HepG2 (cell line): ENCODE measurements around the gene NFIC. TPM values are rescaled to one million over a fixed set of nuclear protein-coding genes. Genes with fewer than 3 reads are reported as not detected.

Experiments used
- ATAC-seq: fragments of 200-7000 bp; cut with Tn5 transposase; 3 replicates; pipeline ENCODE4 v1.9.1; 2020; ENCODE audit warnings: mild to moderate bottlenecking, moderate library complexity
- BruUV-seq: library from RNA; stranded (reverse); fragments of 400-500 nt; replicated peaks from 2 replicates; lab custom pipeline; 2021; lab: Mats Ljungman, UMichigan
- CTCF ChIA-PET: fragments of 300-600 bp; formaldehyde crosslinking; extraction: SDS; loops from one replicate; lab custom pipeline; 2021; ENCODE audit warnings: low total read pairs, inconsistent platforms, low intra/inter-chr PET ratio; lab: Yijun Ruan, JAX
- POLR2A ChIA-PET: fragments of 350-600 bp; sonication (Branson Sonifier 250); formaldehyde crosslinking; loops from one replicate; lab custom pipeline; 2020; ENCODE audit warnings: antibody characterized with exemption, inconsistent platforms; lab: Yijun Ruan, JAX
- DNase-seq: peaks from one replicate; pipeline ENCODE4 v3.0.0-alpha.2; 2015; ENCODE audit warnings: low spot score
- FAIRE-seq: peaks from 3 replicates; lab custom pipeline; 2011; peaks lifted over from hg19 to GRCh38; lab: Jason Lieb, UNC
- H2AFZ ChIP-seq: one replicate; pipeline ENCODE4 v1.6.1; 2011; ENCODE audit warnings: low read length, inconsistent platforms
- H3K27ac ChIP-seq: fragments of 300-600 bp; 3 replicates; pipeline ENCODE4 v1.8.0; 2011; ENCODE audit warnings: mixed run types, mild to moderate bottlenecking, mixed read lengths, low read length, inconsistent platforms; ENCODE audit not compliant: insufficient read depth; ENCODE audit errors: extremely low read length
- H3K27me3 ChIP-seq, 2 experiments: fragments of 200-600 bp in 1 of 2; 2 replicates in 1 of 2; 3 replicates in 1 of 2; pipeline versions ENCODE4 v1.6.0 to v1.8.0; 2011; ENCODE audit warnings: low read length in 2 of 2, mild to moderate bottlenecking in 2 of 2, moderate library complexity in 2 of 2, inconsistent platforms in 1 of 2; ENCODE audit not compliant: insufficient read depth in 2 of 2, control insufficient read depth in 1 of 2
- H3K36me3 ChIP-seq, 2 experiments: fragments of 200-600 bp in 1 of 2; replicated peaks in 1 of 2; 2 replicates in 1 of 2; 3 replicates in 1 of 2; pipeline versions ENCODE4 v1.5.1 to v1.8.0; 2011; ENCODE audit warnings: low read length in 2 of 2, inconsistent platforms in 1 of 2; ENCODE audit not compliant: insufficient read depth in 2 of 2, control insufficient read depth in 1 of 2
- H3K4me1 ChIP-seq: 2 replicates; pipeline ENCODE4 v1.5.1; 2012; ENCODE audit warnings: low read length, inconsistent platforms; ENCODE audit not compliant: insufficient read depth
- H3K4me2 ChIP-seq: 2 replicates; pipeline ENCODE4 v1.6.0; 2011; ENCODE audit warnings: low read depth, low read length, inconsistent platforms
- H3K4me3 ChIP-seq, 3 experiments: fragments of 200-600 bp in 1 of 3; sonication (generic), shearing (Covaris generic) in 1 of 3; replicated peaks in 1 of 3; 2 replicates each; pipeline ENCODE4 v1.5.1; 2011 to 2016; ENCODE audit warnings: low read length in 3 of 3, inconsistent platforms in 2 of 3, low read depth in 2 of 3, mild to moderate bottlenecking in 2 of 3, control low read depth in 1 of 3, mixed read lengths in 1 of 3; ENCODE audit not compliant: insufficient read depth in 1 of 3
- H3K79me2 ChIP-seq: one replicate; pipeline ENCODE4 v1.6.1; 2011; ENCODE audit warnings: low read length, inconsistent platforms; ENCODE audit not compliant: insufficient read depth
- H3K9ac ChIP-seq: 2 replicates; pipeline ENCODE4 v1.6.0; 2011; ENCODE audit warnings: mild to moderate bottlenecking, low read depth, low read length, inconsistent platforms; ENCODE audit not compliant: insufficient read depth
- H3K9me3 ChIP-seq: 2 replicates; pipeline ENCODE4 v1.5.1; 2012; ENCODE audit warnings: mild to moderate bottlenecking, low read length
- H4K20me1 ChIP-seq: 2 replicates; pipeline ENCODE4 v1.6.0; 2011; ENCODE audit warnings: inconsistent platforms, mild to moderate bottlenecking, low read length, moderate library complexity; ENCODE audit not compliant: insufficient read depth
- FOXA1 ChIP-seq, 2 experiments: fragments of 450-650 bp in 1 of 2; sonication (generic) in 1 of 2; formaldehyde crosslinking in 1 of 2; IDR thresholded peaks; 2 replicates each; pipeline versions ENCODE4 v1.4.0 to v1.6.1; 2016 to 2020; ENCODE audit warnings: missing genetic modification reagents in 1 of 2
- MBNL3 ChIP-seq: fragments of 250-450 bp; sonication (Bioruptor Pico); conservative IDR thresholded peaks from 2 replicates; pipeline ENCODE4 v1.8.0; 2022; ENCODE audit warnings: mild to moderate bottlenecking, inconsistent platforms
- NFRKB ChIP-seq: fragments of 450-650 bp; IDR thresholded peaks from 2 replicates; pipeline ENCODE4 v1.6.1; 2017
- NFYB ChIP-seq: sonication (generic); formaldehyde crosslinking; IDR thresholded peaks from 2 replicates; pipeline ENCODE4 v1.4.0; 2020; ENCODE audit warnings: missing genetic modification reagents
- ONECUT2 ChIP-seq: sonication (generic); formaldehyde crosslinking; IDR thresholded peaks from 2 replicates; pipeline ENCODE4 v1.4.0; 2020; ENCODE audit warnings: missing genetic modification reagents
- PHF20 ChIP-seq: sonication (generic); formaldehyde crosslinking; IDR thresholded peaks from 2 replicates; pipeline ENCODE4 v1.5.0; 2020; ENCODE audit warnings: mild to moderate bottlenecking, missing genetic modification reagents
- RARG ChIP-seq: sonication (generic); formaldehyde crosslinking; IDR thresholded peaks from 2 replicates; pipeline ENCODE4 v1.4.0; 2020; ENCODE audit warnings: low read depth, mild to moderate bottlenecking, missing genetic modification reagents
- SCMH1 ChIP-seq: sonication (generic); formaldehyde crosslinking; IDR thresholded peaks from 2 replicates; pipeline ENCODE4 v1.9.0; 2021; ENCODE audit warnings: missing genetic modification reagents, mild to moderate bottlenecking, borderline replicate concordance
- TAF15 ChIP-seq: fragments of 200-400 bp; formaldehyde crosslinking; IDR thresholded peaks from one replicate; pipeline ENCODE4 v1.6.1; 2018; ENCODE audit warnings: mild to moderate bottlenecking, low read depth, low read length; ENCODE audit not compliant: poor library complexity, severe bottlenecking
- TCF7L2 ChIP-seq: IDR thresholded peaks from 2 replicates; pipeline ENCODE4 v1.6.1; 2011; ENCODE audit warnings: mild to moderate bottlenecking, low read depth, low read length, moderate library complexity
- TMF1 ChIP-seq: sonication (generic); formaldehyde crosslinking; IDR thresholded peaks from 2 replicates; pipeline ENCODE4 v1.8.1; 2022; ENCODE audit warnings: low read depth, missing genetic modification reagents
- YY1 ChIP-seq: IDR thresholded peaks from 2 replicates; pipeline ENCODE4 v1.6.1; 2011; ENCODE audit warnings: low read length, low read depth, moderate library complexity, mild to moderate bottlenecking; ENCODE audit not compliant: insufficient read depth, insufficient replicate concordance
- ZNF205 ChIP-seq: IDR thresholded peaks from 2 replicates; pipeline ENCODE4 v1.6.1; 2018; ENCODE audit warnings: missing biosample characterization, missing genetic modification reagents
- ZNF432 ChIP-seq: sonication (generic); formaldehyde crosslinking; IDR thresholded peaks from 2 replicates; pipeline ENCODE4 v1.5.0; 2020; ENCODE audit warnings: missing genetic modification reagents, mild to moderate bottlenecking, borderline replicate concordance
- ZNF543 ChIP-seq: sonication (generic); formaldehyde crosslinking; IDR thresholded peaks from 2 replicates; pipeline ENCODE4 v1.4.0; 2020; ENCODE audit warnings: mild to moderate bottlenecking, missing genetic modification reagents
- WGBS: methylation state at CpG from one replicate; pipeline ENCODE4 v1.1.6; 2017; ENCODE audit warnings: low lambda C conversion rate; 5-methylcytosine and 5-hydroxymethylcytosine counted together
- in situ Hi-C: cut with HindIII; loops from 2 replicates; pipeline ENCODE4 v1.10.0; 2017; ENCODE audit warnings: low pct_unique_long_range_greater_than_20kb; ENCODE audit not compliant: extremely low pct_ligation_motif_present
- intact Hi-C: fragments of 100-400 bp; cut with micrococcal nuclease; formaldehyde crosslinking; loops from one replicate; pipeline ENCODE4 v1.10.0; 2022; ENCODE audit not compliant: unreplicated experiment
- polyA plus RNA-seq, 8 experiments: library from polyadenylated mRNA; depleted of rRNA in 3 of 8; stranded (reverse) in 7 of 8; unstranded in 1 of 8; fragments of >200 nt; fragmentation: Illumina TruSeq in 4 of 8; extraction: Trizol in 4 of 8; gene quantifications; 2 replicates each; pipeline versions ENCODE4 v1.2.1 to v1.2.3, GENCODE V29; 2011 to 2016; ENCODE audit warnings: low read depth in 4 of 8, missing spikeins in 1 of 8, mixed read lengths in 1 of 8; ENCODE audit not compliant: insufficient read depth in 1 of 8
- total RNA-seq, 5 experiments: library from RNA; depleted of rRNA; stranded (reverse); fragments of >200 nt; fragmentation: Illumina TruSeq; extraction: Trizol; gene quantifications; 2 replicates each; pipeline ENCODE4 v1.2.3, GENCODE V29; 2016; ENCODE audit warnings: low read depth in 1 of 5
- TF ChIP-seq, protein P1 (sequence below): sonication (generic); formaldehyde crosslinking; conservative IDR thresholded peaks from 2 replicates; pipeline ENCODE4 v1.8.0; 2022; ENCODE audit warnings: low read depth, missing genetic modification reagents
- TF ChIP-seq, protein P2 (sequence below): sonication (generic); formaldehyde crosslinking; IDR thresholded peaks from 2 replicates; pipeline ENCODE4 v1.4.0; 2020; ENCODE audit warnings: missing genetic modification reagents
- TF ChIP-seq, protein P3 (sequence below): sonication (generic); formaldehyde crosslinking; IDR thresholded peaks from 2 replicates; pipeline ENCODE4 v1.8.0; 2022; ENCODE audit warnings: missing genetic modification reagents, low read depth, mild to moderate bottlenecking, borderline replicate concordance

NFIC gene
- total and polyA plus RNA-seq, 2 of the 13 experiments (the other 11 are each of a cell fraction or from before 2014, with no cell fraction given) = 1.3 to 2.5 TPM

DNA sequence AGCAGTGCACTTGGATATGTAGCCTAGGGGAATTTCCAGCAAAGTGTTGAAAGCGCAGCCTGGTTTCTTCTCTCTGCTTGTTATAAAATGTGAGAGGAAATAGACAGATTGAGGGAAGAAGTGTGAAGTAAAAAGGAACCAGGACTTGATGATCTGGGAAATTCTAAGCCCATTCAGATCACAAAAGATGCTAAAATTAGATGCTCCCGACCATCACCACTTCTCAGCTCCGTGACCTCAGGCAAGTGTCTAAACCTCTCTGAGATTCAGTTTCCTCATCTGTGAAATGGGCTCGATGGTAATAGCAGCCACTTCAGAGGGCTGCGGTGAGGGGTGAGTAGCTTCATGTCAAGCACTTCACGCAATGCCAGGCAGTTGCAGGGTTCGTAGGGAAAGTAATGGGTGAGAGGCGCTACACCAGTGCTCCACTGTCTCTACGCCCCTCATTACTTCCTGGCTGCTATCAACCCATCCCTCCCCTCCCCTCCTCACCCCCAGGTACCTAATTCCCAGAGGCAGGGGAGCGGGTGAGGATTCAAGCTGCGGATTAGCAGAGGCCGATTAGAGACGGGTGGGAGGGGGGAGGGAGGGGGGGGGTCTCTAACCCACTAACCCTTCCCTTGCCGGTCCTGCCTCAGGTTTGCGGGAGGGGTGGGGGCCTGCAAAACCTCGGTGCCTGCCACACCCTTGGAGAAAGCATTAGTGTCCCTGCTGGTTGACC lies 9.0 kb upstream of the NFIC start:
- ATAC-seq (no peak), DNase-seq (no peak), FAIRE-seq (no peak)
- Histone ChIP-seq H3K27ac (no peak overlapping the region), H2AFZ (no peak overlapping the region), H3K4me3 (peak overlapping the region in 1 of 3 experiments; percentile 80; a peak in 1 of 6 replicates), H4K20me1 (no peaks in the 10 kb centered on the region), H3K4me2 (peak overlapping the region; percentile 87), H3K4me1 (peaks cover 41% of the 10 kb centered on the region), H3K36me3 (no peaks in the 10 kb centered on the region), H3K27me3 (peaks cover 3 to 9% of the 10 kb centered on the region in 2 experiments; a peak in 4 of 5 replicates), H3K9me3 (no peaks in the 10 kb centered on the region), H3K79me2 (peaks cover 4% of the 10 kb centered on the region), H3K9ac (no peak overlapping the region)
- ChIA-PET CTCF (no interaction called here), POLR2A (no interaction called here)
- in situ Hi-C loops = no loop called here
- intact Hi-C loops = no loop called here
- 52% methylated on average over 13 of the region's 16 CpGs for WGBS
- BruUV-seq = no TSS peak
- no peak for TF ChIP-seq FOXA1 (IDR thresholded peaks at IDR 0.05)
- no peak for TF ChIP-seq FOXA1 (CRISPR knock-in tag; IDR thresholded peaks at IDR 0.05)
- TF ChIP-seq MBNL3 (CRISPR knock-in tag) = no peak
- TF ChIP-seq, protein P1, sequence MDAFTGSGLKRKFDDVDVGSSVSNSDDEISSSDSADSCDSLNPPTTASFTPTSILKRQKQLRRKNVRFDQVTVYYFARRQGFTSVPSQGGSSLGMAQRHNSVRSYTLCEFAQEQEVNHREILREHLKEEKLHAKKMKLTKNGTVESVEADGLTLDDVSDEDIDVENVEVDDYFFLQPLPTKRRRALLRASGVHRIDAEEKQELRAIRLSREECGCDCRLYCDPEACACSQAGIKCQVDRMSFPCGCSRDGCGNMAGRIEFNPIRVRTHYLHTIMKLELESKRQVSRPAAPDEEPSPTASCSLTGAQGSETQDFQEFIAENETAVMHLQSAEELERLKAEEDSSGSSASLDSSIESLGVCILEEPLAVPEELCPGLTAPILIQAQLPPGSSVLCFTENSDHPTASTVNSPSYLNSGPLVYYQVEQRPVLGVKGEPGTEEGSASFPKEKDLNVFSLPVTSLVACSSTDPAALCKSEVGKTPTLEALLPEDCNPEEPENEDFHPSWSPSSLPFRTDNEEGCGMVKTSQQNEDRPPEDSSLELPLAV = no peak
- no peak for TF ChIP-seq TMF1
- no peak for TF ChIP-seq PHF20 (CRISPR knock-in tag)
- TF ChIP-seq ZNF543 (CRISPR knock-in tag) = no peak
- TF ChIP-seq TAF15 = no peak
- TF ChIP-seq TCF7L2 = no peak
- no peak for TF ChIP-seq RARG (CRISPR knock-in tag)
- no peak for TF ChIP-seq NFRKB
- no peak for TF ChIP-seq SCMH1 (CRISPR knock-in tag)
- TF ChIP-seq ZNF205 = no peak
- no peak for TF ChIP-seq ZNF432 (CRISPR knock-in tag)
- no peak for TF ChIP-seq ONECUT2 (CRISPR knock-in tag)
- TF ChIP-seq, protein P2, sequence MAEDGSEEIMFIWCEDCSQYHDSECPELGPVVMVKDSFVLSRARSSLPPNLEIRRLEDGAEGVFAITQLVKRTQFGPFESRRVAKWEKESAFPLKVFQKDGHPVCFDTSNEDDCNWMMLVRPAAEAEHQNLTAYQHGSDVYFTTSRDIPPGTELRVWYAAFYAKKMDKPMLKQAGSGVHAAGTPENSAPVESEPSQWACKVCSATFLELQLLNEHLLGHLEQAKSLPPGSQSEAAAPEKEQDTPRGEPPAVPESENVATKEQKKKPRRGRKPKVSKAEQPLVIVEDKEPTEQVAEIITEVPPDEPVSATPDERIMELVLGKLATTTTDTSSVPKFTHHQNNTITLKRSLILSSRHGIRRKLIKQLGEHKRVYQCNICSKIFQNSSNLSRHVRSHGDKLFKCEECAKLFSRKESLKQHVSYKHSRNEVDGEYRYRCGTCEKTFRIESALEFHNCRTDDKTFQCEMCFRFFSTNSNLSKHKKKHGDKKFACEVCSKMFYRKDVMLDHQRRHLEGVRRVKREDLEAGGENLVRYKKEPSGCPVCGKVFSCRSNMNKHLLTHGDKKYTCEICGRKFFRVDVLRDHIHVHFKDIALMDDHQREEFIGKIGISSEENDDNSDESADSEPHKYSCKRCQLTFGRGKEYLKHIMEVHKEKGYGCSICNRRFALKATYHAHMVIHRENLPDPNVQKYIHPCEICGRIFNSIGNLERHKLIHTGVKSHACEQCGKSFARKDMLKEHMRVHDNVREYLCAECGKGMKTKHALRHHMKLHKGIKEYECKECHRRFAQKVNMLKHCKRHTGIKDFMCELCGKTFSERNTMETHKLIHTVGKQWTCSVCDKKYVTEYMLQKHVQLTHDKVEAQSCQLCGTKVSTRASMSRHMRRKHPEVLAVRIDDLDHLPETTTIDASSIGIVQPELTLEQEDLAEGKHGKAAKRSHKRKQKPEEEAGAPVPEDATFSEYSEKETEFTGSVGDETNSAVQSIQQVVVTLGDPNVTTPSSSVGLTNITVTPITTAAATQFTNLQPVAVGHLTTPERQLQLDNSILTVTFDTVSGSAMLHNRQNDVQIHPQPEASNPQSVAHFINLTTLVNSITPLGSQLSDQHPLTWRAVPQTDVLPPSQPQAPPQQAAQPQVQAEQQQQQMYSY (CRISPR knock-in tag) = no peak
- no peak for TF ChIP-seq NFYB (CRISPR knock-in tag)
- TF ChIP-seq YY1 = no peak
- TF ChIP-seq, protein P3, sequence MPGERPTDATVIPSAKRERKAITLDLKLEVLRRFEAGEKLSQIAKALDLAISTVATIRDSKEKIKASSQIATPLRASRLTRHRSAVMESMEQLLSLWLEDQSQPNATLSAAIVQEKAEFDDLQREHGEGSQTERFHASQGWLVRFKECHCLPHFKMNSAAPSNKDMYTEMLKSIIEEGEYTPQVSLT (CRISPR knock-in tag) = no peak
